Measurements from ENCODE around the gene ZNF473. TPM values are rescaled to one million over a fixed set of nuclear protein-coding genes. Genes with fewer than 3 reads are reported as not detected.

The ZNF473 gene
- total and polyA plus RNA-seq, 2 experiments from 2014 or later, result 3.3 to 18.9 TPM

- TF ChIP-seq REST (IDR thresholded peaks at IDR 0.05; ENCODE audit: unreplicated experiment) (no peak), EZH2 (IDR thresholded peaks at IDR 0.05; ENCODE audit: low read depth, unreplicated experiment) (no peak)
- TF ChIP-seq, protein P1, sequence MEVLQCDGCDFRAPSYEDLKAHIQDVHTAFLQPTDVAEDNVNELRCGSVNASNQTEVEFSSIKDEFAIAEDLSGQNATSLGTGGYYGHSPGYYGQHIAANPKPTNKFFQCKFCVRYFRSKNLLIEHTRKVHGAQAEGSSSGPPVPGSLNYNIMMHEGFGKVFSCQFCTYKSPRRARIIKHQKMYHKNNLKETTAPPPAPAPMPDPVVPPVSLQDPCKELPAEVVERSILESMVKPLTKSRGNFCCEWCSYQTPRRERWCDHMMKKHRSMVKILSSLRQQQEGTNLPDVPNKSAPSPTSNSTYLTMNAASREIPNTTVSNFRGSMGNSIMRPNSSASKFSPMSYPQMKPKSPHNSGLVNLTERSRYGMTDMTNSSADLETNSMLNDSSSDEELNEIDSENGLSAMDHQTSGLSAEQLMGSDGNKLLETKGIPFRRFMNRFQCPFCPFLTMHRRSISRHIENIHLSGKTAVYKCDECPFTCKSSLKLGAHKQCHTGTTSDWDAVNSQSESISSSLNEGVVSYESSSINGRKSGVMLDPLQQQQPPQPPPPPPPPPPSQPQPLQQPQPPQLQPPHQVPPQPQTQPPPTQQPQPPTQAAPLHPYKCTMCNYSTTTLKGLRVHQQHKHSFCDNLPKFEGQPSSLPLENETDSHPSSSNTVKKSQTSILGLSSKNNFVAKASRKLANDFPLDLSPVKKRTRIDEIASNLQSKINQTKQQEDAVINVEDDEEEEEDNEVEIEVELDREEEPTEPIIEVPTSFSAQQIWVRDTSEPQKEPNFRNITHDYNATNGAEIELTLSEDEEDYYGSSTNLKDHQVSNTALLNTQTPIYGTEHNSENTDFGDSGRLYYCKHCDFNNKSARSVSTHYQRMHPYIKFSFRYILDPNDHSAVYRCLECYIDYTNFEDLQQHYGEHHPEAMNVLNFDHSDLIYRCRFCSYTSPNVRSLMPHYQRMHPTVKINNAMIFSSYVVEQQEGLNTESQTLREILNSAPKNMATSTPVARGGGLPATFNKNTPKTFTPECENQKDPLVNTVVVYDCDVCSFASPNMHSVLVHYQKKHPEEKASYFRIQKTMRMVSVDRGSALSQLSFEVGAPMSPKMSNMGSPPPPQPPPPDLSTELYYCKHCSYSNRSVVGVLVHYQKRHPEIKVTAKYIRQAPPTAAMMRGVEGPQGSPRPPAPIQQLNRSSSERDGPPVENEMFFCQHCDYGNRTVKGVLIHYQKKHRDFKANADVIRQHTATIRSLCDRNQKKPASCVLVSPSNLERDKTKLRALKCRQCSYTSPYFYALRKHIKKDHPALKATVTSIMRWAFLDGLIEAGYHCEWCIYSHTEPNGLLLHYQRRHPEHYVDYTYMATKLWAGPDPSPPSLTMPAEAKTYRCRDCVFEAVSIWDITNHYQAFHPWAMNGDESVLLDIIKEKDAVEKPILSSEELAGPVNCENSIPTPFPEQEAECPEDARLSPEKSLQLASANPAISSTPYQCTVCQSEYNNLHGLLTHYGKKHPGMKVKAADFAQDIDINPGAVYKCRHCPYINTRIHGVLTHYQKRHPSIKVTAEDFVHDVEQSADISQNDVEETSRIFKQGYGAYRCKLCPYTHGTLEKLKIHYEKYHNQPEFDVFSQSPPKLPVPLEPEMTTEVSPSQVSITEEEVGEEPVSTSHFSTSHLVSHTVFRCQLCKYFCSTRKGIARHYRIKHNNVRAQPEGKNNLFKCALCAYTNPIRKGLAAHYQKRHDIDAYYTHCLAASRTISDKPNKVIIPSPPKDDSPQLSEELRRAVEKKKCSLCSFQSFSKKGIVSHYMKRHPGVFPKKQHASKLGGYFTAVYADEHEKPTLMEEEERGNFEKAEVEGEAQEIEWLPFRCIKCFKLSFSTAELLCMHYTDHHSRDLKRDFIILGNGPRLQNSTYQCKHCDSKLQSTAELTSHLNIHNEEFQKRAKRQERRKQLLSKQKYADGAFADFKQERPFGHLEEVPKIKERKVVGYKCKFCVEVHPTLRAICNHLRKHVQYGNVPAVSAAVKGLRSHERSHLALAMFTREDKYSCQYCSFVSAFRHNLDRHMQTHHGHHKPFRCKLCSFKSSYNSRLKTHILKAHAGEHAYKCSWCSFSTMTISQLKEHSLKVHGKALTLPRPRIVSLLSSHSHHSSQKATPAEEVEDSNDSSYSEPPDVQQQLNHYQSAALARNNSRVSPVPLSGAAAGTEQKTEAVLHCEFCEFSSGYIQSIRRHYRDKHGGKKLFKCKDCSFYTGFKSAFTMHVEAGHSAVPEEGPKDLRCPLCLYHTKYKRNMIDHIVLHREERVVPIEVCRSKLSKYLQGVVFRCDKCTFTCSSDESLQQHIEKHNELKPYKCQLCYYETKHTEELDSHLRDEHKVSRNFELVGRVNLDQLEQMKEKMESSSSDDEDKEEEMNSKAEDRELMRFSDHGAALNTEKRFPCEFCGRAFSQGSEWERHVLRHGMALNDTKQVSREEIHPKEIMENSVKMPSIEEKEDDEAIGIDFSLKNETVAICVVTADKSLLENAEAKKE (CRISPR knock-in tag; IDR thresholded peaks at IDR 0.05), result no peak
Measured at GRCh38 chr19:50003254-50003788, 22.5 kb upstream of the ZNF473 start (continued).

GRCh38 chr19:50003810-50004419 is 21.9 kb upstream of the ZNF473 start:
- peaks cover 2% of the 10 kb centered on the region; the same call in 2 of the 3 replicates for H3K9me3 Mint-ChIP-seq
- H3K27ac Mint-ChIP-seq, result no peak overlapping the region
- no peaks in the 10 kb centered on the region for H3K79me2 ChIP-seq (replicated peaks; ENCODE audit: insufficient read depth)
- H3F3A ChIP-seq (replicated peaks; ENCODE audit: low read depth), result no peaks in the 10 kb centered on the region
- no peak overlapping the region for H3K4me2 ChIP-seq
- H3K9me2 ChIP-seq (ENCODE audit: insufficient read depth), result no peaks in the 10 kb centered on the region
- H3K27me3 Mint-ChIP-seq (ENCODE audit: insufficient read depth, low read depth, poor library complexity), result peaks cover 3% of the 10 kb centered on the region
- no peak for TF ChIP-seq REST (IDR thresholded peaks at IDR 0.05; ENCODE audit: unreplicated experiment)
- H3K4me1 Mint-ChIP-seq, result no peaks in the 10 kb centered on the region
- ATAC-seq (no peak), DNase-seq (ENCODE audit: low spot score) (no peak)
- H4K20me1 ChIP-seq (replicated peaks; ENCODE audit: insufficient read depth), result peaks cover 8% of the 10 kb centered on the region; the same call in 1 of the 2 replicates
- no peaks in the 10 kb centered on the region for H3K27me3 ChIP-seq (ENCODE audit: insufficient read depth)
- H3K4me3 Mint-ChIP-seq, result no peak overlapping the region
- no peaks in the 10 kb centered on the region for H3K36me3 ChIP-seq (ENCODE audit: insufficient read depth)
- no peak overlapping the region for H2AFZ ChIP-seq
- H3K36me3 Mint-ChIP-seq (ENCODE audit: low read depth), result peaks cover 5% of the 10 kb centered on the region; the same call in 2 of the 3 replicates
- H3K4me3 ChIP-seq, result no peak overlapping the region
- no peaks in the 10 kb centered on the region for H3K4me1 ChIP-seq (ENCODE audit: insufficient read depth)
- H3K27ac ChIP-seq (ENCODE audit: low read depth), result no peak overlapping the region
